Measurements from ENCODE around the gene ONECUT3. TPM values are rescaled to one million over a fixed set of nuclear protein-coding genes. Genes with fewer than 3 reads are reported as not detected.

ONECUT3 gene
- total and polyA plus RNA-seq, 9 of the 15 experiments (the other 6 are each of a cell fraction or from before 2014, with no cell fraction given), result not detected

DNA sequence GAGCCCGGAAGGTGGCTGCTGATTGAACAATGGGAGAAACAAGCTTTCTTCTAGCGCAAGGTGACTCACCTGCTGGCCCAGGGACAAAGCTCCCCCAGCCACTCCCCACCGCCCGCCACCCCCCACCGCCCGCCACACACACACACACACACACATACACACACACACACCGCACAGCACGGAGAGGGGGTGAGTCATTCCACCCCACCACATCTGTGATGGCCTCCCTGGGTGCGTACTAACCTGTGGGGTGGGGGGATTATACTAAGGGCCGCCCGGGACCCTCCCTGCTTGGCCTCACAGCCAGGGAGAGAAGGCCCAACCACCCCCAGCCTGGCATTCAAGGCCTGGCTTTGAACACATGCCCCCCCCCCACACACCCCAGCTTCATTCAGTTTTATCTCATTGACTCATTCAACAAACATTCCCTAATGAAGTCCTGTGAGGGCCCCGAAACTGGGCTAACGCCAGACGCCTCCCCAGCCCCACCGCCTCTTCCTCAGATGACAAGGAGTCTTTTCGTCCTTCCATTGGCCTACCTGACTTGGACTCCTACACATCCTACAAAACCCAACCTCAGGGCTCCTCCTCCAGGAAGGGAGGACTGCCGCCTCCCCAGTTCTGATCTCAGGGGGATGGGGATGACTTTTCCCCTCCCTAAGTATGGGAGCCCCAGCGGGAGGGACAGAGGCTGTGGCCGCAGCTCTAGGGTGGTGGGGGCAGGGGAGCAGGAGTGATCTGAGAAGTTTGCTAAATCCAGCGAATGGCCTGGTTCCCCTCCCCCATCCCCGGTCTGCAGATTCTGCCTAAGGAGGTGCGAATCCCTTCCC, 5.8 kb upstream of the ONECUT3 start (continued):
- 0 out of 2 replicates have a peak, but pooled peaks have one; percentile 9 for TF ChIP-seq CBX1 (IDR thresholded peaks at IDR 0.05; ENCODE audit: low read depth)
- peak; percentile 84; the same call in 1 of the 2 replicates for TF ChIP-seq JUN (IDR thresholded peaks at IDR 0.05; ENCODE audit: borderline replicate concordance, low read depth, low read length)
- TF ChIP-seq JUN (CRISPR knock-in tag; IDR thresholded peaks at IDR 0.05; ENCODE audit: borderline replicate concordance), result no peak; the same call in 1 of the 2 replicates
- TF ChIP-seq ZNF444 (CRISPR knock-in tag; IDR thresholded peaks at IDR 0.05), result peak; percentile 92
- TF ChIP-seq, protein P1, sequence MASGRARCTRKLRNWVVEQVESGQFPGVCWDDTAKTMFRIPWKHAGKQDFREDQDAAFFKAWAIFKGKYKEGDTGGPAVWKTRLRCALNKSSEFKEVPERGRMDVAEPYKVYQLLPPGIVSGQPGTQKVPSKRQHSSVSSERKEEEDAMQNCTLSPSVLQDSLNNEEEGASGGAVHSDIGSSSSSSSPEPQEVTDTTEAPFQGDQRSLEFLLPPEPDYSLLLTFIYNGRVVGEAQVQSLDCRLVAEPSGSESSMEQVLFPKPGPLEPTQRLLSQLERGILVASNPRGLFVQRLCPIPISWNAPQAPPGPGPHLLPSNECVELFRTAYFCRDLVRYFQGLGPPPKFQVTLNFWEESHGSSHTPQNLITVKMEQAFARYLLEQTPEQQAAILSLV (tag; IDR thresholded peaks at IDR 0.05), result no peak
- peak; percentile 80 for TF ChIP-seq NFIC (IDR thresholded peaks at IDR 0.05)
- peak; percentile 74 for TF ChIP-seq KLF16 (IDR thresholded peaks at IDR 0.05)
- no peak for TF ChIP-seq RBM34 (IDR thresholded peaks at IDR 0.05; ENCODE audit: borderline replicate concordance, insufficient read depth, low read length)
- TF ChIP-seq NR1H2 (CRISPR knock-in tag; IDR thresholded peaks at IDR 0.05), result no peak
- TF ChIP-seq, protein P2, sequence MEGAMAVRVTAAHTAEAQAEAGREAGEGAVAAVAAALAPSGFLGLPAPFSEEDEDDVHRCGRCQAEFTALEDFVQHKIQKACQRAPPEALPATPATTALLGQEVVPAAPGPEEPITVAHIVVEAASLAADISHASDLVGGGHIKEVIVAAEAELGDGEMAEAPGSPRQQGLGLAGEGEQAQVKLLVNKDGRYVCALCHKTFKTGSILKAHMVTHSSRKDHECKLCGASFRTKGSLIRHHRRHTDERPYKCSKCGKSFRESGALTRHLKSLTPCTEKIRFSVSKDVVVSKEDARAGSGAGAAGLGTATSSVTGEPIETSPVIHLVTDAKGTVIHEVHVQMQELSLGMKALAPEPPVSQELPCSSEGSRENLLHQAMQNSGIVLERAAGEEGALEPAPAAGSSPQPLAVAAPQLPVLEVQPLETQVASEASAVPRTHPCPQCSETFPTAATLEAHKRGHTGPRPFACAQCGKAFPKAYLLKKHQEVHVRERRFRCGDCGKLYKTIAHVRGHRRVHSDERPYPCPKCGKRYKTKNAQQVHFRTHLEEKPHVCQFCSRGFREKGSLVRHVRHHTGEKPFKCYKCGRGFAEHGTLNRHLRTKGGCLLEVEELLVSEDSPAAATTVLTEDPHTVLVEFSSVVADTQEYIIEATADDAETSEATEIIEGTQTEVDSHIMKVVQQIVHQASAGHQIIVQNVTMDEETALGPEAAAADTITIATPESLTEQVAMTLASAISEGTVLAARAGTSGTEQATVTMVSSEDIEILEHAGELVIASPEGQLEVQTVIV (CRISPR knock-in tag; IDR thresholded peaks at IDR 0.05; ENCODE audit: borderline replicate concordance), result no peak
- TF ChIP-seq ZNF830 (CRISPR knock-in tag; IDR thresholded peaks at IDR 0.05), result no peak
- TF ChIP-seq, protein P3, sequence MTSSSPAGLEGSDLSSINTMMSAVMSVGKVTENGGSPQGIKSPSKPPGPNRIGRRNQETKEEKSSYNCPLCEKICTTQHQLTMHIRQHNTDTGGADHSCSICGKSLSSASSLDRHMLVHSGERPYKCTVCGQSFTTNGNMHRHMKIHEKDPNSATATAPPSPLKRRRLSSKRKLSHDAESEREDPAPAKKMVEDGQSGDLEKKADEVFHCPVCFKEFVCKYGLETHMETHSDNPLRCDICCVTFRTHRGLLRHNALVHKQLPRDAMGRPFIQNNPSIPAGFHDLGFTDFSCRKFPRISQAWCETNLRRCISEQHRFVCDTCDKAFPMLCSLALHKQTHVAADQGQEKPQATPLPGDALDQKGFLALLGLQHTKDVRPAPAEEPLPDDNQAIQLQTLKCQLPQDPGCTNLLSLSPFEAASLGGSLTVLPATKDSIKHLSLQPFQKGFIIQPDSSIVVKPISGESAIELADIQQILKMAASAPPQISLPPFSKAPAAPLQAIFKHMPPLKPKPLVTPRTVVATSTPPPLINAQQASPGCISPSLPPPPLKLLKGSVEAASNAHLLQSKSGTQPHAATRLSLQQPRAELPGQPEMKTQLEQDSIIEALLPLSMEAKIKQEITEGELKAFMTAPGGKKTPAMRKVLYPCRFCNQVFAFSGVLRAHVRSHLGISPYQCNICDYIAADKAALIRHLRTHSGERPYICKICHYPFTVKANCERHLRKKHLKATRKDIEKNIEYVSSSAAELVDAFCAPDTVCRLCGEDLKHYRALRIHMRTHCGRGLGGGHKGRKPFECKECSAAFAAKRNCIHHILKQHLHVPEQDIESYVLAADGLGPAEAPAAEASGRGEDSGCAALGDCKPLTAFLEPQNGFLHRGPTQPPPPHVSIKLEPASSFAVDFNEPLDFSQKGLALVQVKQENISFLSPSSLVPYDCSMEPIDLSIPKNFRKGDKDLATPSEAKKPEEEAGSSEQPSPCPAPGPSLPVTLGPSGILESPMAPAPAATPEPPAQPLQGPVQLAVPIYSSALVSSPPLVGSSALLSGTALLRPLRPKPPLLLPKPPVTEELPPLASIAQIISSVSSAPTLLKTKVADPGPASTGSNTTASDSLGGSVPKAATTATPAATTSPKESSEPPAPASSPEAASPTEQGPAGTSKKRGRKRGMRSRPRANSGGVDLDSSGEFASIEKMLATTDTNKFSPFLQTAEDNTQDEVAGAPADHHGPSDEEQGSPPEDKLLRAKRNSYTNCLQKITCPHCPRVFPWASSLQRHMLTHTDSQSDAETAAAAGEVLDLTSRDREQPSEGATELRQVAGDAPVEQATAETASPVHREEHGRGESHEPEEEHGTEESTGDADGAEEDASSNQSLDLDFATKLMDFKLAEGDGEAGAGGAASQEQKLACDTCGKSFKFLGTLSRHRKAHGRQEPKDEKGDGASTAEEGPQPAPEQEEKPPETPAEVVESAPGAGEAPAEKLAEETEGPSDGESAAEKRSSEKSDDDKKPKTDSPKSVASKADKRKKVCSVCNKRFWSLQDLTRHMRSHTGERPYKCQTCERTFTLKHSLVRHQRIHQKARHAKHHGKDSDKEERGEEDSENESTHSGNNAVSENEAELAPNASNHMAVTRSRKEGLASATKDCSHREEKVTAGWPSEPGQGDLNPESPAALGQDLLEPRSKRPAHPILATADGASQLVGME (CRISPR knock-in tag; IDR thresholded peaks at IDR 0.05), result no peak
- TF ChIP-seq ZZZ3 (IDR thresholded peaks at IDR 0.05), result no peak
- TF ChIP-seq GTF2E2 (tag; IDR thresholded peaks at IDR 0.05), result peak; percentile 66
- no peak for TF ChIP-seq NCOA4 (IDR thresholded peaks at IDR 0.05; ENCODE audit: partially characterized antibody)
- TF ChIP-seq MXI1 (IDR thresholded peaks at IDR 0.05; ENCODE audit: low read depth, low read length), result no peak
- peak; percentile 91 for TF ChIP-seq SMARCE1 (IDR thresholded peaks at IDR 0.05)
- TF ChIP-seq NR0B1 (IDR thresholded peaks at IDR 0.05; ENCODE audit: partially characterized antibody), result no peak
